ENCODE data around the gene CYP19A1.

Gene CYP19A1

GRCh38 chr15:51253366-51253765 lies 85.0 kb downstream of the CYP19A1 start:
- peak; percentile 76 to 96 for DNase-seq

DNA sequence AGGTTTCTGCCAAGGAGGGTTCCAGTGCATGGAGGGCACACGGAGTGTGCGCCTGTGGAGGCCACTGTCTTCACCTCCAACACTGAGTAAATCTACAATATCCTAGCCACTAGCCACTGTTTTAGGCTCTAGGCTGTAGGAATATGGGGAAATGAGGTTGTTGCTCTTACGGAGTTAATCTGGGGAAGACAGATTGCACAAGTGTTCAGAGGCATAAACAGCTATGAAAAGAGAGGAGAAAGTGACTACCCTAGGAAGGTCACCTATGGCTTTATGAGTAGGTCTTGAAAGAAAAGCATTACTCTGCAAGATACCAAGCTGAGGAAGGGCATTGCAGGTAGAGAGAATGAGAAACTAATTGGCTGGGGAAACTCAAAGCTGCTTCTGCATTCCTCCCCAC lies 85.7 kb downstream of the CYP19A1 start:
- peak; percentile 48 to 54 for DNase-seq

DNA sequence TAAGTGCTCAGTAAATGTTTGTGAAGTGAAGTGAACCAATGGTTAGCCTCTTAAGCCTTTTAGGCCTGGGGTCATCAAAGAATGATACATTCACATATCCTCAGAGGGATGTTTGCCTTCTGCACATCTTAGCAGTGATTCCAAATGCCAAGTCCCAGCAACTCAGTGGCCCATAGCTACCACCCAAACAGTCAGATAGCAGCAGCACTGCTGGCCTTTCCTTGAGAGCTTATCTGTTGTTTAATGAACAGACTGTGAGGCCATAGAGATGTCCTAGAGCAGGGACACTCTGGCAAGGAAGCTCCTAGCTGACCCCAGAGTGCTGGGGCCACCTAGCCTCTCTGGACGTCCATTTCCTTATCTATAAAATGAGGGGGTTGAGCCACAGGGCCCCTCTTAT lies 86.8 kb downstream of the CYP19A1 start:
- DNase-seq = no peak

DNA sequence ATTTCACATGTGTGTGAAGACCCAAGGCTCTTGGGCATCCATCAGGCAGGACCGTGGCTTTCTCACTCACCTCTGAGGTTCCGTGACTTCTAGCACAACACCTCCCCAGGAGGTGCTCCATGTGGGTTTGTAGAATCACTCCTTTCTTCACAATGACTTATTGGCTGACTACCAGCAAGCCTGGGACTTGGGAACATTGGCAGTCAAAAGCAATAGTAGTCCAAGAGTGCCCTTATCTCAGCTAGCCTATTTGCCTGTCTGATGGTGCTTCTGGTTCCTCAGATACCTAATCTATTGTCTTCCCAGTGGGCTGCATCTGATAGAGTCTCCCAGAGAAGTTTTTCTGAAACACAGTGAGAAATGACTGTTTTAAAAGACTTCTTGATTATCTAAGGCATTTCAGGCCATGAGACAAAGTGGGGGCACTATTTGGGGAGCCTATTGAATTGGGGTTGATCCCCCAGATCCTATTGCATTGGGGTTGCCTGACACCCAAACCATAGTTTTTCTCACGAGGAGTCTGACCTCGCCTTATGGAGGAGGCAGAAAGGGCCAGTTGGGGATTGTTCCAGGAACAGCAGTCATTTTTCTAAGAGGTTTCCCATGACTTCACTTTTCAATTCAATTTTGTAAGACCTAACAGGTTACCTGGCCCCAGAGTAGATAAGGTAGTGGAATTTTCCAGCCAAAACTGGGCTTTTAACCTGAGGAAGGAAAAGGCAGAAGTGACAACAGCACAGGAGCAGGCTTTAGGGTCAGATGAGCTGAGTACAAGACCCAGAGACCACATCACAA lies 88.0 kb downstream of the CYP19A1 start:
- no peak for DNase-seq

DNA sequence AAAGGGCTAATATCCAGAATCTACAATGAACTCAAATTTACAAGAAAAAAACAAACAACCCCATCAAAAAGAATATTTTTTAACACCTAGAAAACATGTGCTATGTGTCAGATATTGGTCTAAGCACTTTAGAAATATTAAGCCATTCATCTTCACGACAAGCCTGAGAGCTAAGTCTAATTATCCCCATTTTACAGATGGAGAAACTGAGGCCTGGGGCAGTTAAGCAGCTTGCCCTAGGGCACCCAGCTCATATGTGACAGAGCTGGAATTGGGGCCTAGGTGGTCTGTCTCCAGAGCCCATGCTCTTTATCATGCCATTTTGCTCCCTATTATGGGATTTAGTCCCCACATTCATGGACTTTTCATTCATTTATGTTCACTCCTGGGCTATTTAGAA lies 92.8 kb downstream of the CYP19A1 start:
- DNase-seq = no peak

GRCh38 chr15:51244423-51244869 lies 94.0 kb downstream of the CYP19A1 start:
- DNase-seq = peak; percentile 64 to 83

GRCh38 chr15:51243774-51244173 lies 94.6 kb downstream of the CYP19A1 start:
- DNase-seq = no peak

DNA sequence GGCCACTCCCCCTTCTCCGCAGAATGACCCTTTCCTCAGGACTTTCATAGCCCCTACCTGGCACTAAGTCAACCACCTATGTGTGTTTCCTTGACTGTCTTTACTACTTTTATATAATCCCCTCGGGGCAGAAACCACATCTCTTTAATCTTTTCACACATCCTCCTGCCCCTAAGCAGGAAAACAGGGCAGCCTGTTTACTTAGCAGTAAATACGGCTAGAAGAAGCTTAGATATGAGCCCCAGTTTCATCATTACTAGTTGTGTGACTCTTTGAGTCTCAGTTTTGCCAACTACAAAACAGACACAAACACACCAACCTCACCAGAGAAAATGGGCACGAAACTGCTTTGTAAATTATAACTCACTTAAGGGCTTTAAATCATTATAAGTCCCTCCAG lies 98.3 kb downstream of the CYP19A1 start:
- no peak for DNase-seq

DNA sequence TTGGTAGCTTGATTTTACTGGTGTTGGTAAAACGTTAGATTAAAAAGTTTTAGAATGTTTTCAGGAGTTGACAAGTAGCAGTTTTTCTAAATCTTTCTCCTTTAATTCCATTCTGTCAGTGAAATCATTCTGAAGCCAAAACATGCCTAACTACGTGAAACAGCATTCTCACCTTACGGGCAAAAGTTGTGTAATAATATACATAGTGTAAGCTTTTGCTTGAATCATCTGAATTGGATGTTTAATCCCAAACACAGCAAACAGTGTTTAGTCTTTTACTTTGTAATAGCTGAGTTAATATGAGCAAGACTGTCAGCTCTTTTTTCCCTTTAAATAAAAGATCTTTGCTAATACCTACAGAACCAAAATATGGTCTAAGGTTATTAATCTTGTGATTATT lies 100.6 kb downstream of the CYP19A1 start:
- DNase-seq = no peak

DNA sequence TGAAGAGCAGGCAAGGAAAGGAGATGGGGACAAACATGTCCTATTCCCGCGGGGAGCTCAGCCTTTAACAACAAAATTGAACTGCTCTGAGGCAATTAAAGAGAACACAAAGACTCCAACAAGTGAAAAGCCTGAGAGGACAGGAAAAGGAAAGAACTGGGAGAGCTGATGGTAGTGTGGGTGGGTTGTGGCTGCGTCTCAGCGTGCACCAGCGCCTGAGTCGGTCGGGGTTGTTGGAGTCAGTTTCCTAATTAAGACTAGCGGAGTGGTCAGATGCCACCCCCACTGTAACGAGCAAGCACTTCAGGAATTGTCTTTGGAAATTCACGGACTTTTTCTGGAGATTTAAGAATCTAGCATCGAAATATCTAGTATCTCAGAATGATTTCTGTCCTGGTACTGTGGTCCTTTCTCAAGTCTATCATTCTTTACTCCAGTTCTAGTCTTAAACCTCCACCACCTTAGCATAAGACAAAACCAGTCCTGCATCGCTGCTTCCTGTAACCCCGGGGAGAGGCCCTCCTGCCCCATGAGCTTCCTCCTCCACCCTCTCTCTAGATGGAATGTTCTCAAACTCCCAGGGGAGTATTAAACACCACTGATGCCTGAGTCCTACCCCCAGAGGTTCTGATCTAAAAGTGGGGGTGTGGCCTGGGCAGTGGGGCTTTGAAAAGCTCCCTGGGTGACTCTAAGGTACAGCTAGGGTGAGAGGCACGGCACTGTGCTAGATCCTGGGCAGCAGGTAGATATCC lies 104.0 kb downstream of the CYP19A1 start:
- DNase-seq = peak in 1 of 2 donors; percentile 15

- DNase-seq = no peak
Observed at GRCh38 chr15:51232581-51232980, 105.8 kb downstream of the CYP19A1 start.

DNA sequence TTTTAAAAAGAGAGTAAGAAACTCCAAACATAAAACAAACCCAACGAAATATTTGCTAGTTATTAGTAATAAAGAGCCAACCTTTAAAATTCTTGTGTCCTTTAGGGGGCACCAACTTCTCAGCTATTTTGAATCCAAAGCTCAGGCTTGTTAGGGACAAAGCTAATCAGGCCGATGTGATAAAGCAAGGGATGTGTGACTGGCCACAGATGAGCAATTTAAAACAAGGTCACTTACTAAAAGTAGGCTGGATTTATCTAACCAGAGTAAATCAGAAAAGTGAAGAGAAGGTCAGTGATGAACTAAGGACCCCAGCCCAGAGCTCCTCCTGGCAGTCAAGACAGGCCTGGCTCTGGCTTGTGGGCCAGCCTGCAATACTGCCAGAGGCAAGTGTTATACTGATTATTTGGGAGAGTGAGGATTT lies 108.5 kb downstream of the CYP19A1 start:
- DNase-seq = peak; percentile 41 to 61

GRCh38 chr15:51227940-51228732 lies 110.3 kb downstream of the CYP19A1 start:
- DNase-seq = peak; percentile 83 to 93

DNA sequence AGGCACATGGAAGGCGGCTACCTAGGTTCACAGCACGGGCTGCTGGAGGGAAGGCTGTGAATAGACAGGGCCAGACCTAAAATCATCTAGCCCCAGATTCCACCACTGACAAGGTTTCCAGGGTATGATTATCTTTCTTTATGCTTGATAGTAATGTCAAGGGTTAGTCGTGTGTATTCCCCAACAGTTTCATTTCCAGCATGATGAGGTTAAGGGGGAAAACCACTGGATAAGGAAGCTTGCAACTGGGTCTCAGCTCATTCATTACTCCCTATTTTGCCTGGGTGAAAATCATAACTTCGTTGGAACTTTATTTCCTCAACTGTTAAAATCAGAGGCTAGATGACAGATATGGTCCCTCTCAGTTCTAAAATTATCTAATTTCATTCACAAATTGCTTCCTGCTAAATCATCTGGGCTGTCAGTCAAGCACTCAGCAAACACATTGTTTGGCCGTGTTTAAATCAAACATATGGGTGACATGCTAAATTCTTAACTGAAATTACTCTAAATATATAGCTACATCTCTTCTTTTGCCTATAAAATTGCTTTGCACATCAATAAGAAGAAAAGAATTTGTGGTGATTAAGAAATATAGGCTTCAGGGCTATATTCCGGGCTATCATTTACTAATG lies 111.7 kb downstream of the CYP19A1 start:
- DNase-seq = peak; percentile 26 to 73

GRCh38 chr15:51224428-51224827 lies 114.0 kb downstream of the CYP19A1 start:
- no peak for DNase-seq

- DNase-seq = peak; percentile 72 to 75
Observed at GRCh38 chr15:51223771-51224229, 114.6 kb downstream of the CYP19A1 start.

- DNase-seq = no peak
Observed at GRCh38 chr15:51218299-51218938, 120.0 kb downstream of the CYP19A1 start.

DNA sequence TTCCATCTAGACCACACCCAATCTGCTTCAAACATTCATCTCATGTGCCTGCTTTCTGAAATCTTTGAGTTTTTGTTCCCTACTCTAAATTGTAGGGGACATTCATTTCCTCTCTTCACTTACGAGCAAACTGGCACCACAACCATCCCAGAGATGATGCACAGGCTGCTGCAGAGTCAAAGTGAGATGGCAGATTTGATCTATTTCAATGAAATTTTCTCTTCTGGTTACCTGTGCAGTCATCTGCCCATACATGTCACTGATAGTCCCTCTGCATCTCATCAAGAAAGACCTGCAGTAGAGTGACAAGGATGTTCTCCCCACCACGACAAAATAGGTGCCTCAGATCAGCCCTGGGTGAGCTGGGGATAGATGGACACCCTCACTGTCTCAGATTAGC lies 125.5 kb downstream of the CYP19A1 start:
- DNase-seq = no peak

DNA sequence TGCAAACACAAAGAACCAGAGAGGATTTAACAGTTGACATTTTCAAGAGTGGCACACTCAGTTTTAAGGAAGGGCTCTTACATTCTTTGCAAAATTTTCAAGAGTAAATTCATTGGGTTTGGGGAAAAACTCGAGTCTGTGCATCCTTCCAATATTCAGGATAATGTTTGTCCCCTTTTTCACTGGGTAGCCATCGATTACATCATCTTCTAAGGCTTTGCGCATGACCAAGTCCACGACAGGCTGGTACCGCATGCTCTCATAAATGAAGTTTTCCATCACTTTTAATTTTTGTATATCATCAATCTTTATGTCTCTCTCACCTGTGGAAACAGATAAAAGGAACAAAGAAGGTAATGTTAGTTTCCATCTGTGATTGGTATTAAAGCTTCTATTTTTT lies 126.2 kb downstream of the CYP19A1 start:
- no peak for DNase-seq

- DNase-seq = peak; percentile 34 to 88
Observed at GRCh38 chr15:51205050-51205975, 133.1 kb downstream of the CYP19A1 start.

- DNase-seq = no peak
Observed at GRCh38 chr15:51203797-51204196, 134.6 kb downstream of the CYP19A1 start.
